MM.1S (cell line): Measurements from ENCODE around the gene HTRA1.

Source experiments
- DNase-seq: peaks from one replicate; pipeline ENCODE4 v3.0.0-alpha.2; 2015
- H2AFZ ChIP-seq: fragments of 300-600 bp; sonication (generic); 2 replicates; pipeline ENCODE4 v1.6.0; 2016; ENCODE audit warnings: antibody characterized with exemption, low read length
- H3F3A ChIP-seq: fragments of 300-600 bp; sonication (generic); 2 replicates; pipeline ENCODE4 v1.6.1; 2016; ENCODE audit warnings: mild to moderate bottlenecking, antibody characterized with exemption, low read length, moderate library complexity, mixed read lengths; ENCODE audit not compliant: insufficient read depth
- H3K27ac ChIP-seq: fragments of 300-600 bp; sonication (generic); 2 replicates; pipeline ENCODE4 v1.5.1; 2016; ENCODE audit warnings: mild to moderate bottlenecking, low read length
- H3K27me3 ChIP-seq: fragments of 300-600 bp; sonication (generic); replicated peaks from 2 replicates; pipeline ENCODE4 v1.6.0; 2016; ENCODE audit warnings: low read length; ENCODE audit not compliant: insufficient read depth
- H3K36me3 ChIP-seq: fragments of 300-600 bp; sonication (generic); replicated peaks from 2 replicates; pipeline ENCODE4 v1.6.1; 2016; ENCODE audit warnings: mild to moderate bottlenecking, low read length, mixed read lengths; ENCODE audit not compliant: insufficient read depth
- H3K4me1 ChIP-seq: fragments of 300-600 bp; sonication (generic); 2 replicates; pipeline ENCODE4 v1.6.1; 2016; ENCODE audit warnings: low read length, mixed read lengths
- H3K4me2 ChIP-seq: fragments of 300-600 bp; sonication (generic); 2 replicates; pipeline ENCODE4 v1.6.0; 2016; ENCODE audit warnings: low read depth, low read length
- H3K4me3 ChIP-seq: fragments of 300-600 bp; sonication (generic); 2 replicates; pipeline ENCODE4 v1.5.1; 2016; ENCODE audit warnings: low read length, mixed read lengths
- H3K79me2 ChIP-seq: fragments of 300-600 bp; sonication (generic); 2 replicates; pipeline ENCODE4 v1.6.1; 2016; ENCODE audit warnings: mixed run types, low read length, mixed read lengths
- H3K9ac ChIP-seq: fragments of 300-600 bp; sonication (generic); 2 replicates; pipeline ENCODE4 v1.6.1; 2016; ENCODE audit warnings: low read length, mixed read lengths
- H3K9me2 ChIP-seq: fragments of 300-600 bp; sonication (generic); replicated peaks from 2 replicates; pipeline ENCODE4 v1.6.1; 2016; ENCODE audit warnings: mild to moderate bottlenecking, low read length, mixed read lengths; ENCODE audit not compliant: insufficient read depth
- H3K9me3 ChIP-seq: fragments of 300-600 bp; sonication (generic); replicated peaks from 2 replicates; pipeline ENCODE4 v1.6.1; 2016; ENCODE audit warnings: mild to moderate bottlenecking, low read length, mixed read lengths; ENCODE audit not compliant: insufficient read depth
- H4K20me1 ChIP-seq: fragments of 300-600 bp; sonication (generic); 2 replicates; pipeline ENCODE4 v1.6.1; 2016; ENCODE audit warnings: mild to moderate bottlenecking, low read length, moderate library complexity, mixed read lengths; ENCODE audit not compliant: insufficient read depth
- CTCF ChIP-seq: fragments of 300-600 bp; sonication (generic); IDR thresholded peaks from 2 replicates; pipeline ENCODE4 v1.5.1; 2016; ENCODE audit warnings: antibody characterized with exemption, low read length, mixed read lengths
- EZH2 ChIP-seq: fragments of 300-600 bp; sonication (generic); optimal IDR thresholded peaks from 2 replicates; pipeline ENCODE3; 2017; ENCODE audit warnings: low read depth, mild to moderate bottlenecking, antibody characterized with exemption, low read length, mixed read lengths
- EZH2phosphoT487 ChIP-seq: fragments of 300-600 bp; sonication (generic); IDR thresholded peaks from 2 replicates; pipeline ENCODE4 v1.6.1; 2018; ENCODE audit warnings: antibody characterized with exemption, low read length

HTRA1 gene

GRCh38 chr10:122481296-122482056 is 20.1 kb downstream of the HTRA1 start:
- Histone ChIP-seq H3K79me2 (no peaks in the 10 kb centered on the region), H3F3A (no peaks in the 10 kb centered on the region)

GRCh38 chr10:122484276-122485060 is 23.1 kb downstream of the HTRA1 start:
- Histone ChIP-seq H3K36me3 (no peaks in the 10 kb centered on the region), H3K27ac (no peak overlapping the region), H3K27me3 (peaks cover 10% of the 10 kb centered on the region), H3K9me2 (no peaks in the 10 kb centered on the region), H3K4me1 (no peaks in the 10 kb centered on the region), H3K4me2 (no peak overlapping the region), H3K9me3 (no peaks in the 10 kb centered on the region), H3K9ac (no peak overlapping the region), H3K79me2 (no peaks in the 10 kb centered on the region), H4K20me1 (no peaks in the 10 kb centered on the region), H3F3A (no peaks in the 10 kb centered on the region), H2AFZ (no peak overlapping the region), H3K4me3 (no peak overlapping the region)
- TF ChIP-seq EZH2 (no peak), EZH2phosphoT487 (no peak), CTCF (no peak)
- no peak for DNase-seq

More at GRCh38 chr10:122481296-122482056, 20.1 kb downstream of the HTRA1 start:
- Histone ChIP-seq H3K27me3 (no peaks in the 10 kb centered on the region), H2AFZ (no peak overlapping the region), H3K9me2 (no peaks in the 10 kb centered on the region), H4K20me1 (no peaks in the 10 kb centered on the region), H3K4me1 (no peaks in the 10 kb centered on the region), H3K4me2 (no peak overlapping the region), H3K36me3 (no peaks in the 10 kb centered on the region), H3K9me3 (no peaks in the 10 kb centered on the region), H3K27ac (no peak overlapping the region), H3K9ac (no peak overlapping the region), H3K4me3 (no peak overlapping the region)
- no peak for DNase-seq
- TF ChIP-seq EZH2, result no peak
- no peak for TF ChIP-seq CTCF

- Histone ChIP-seq H3F3A (no peaks in the 10 kb centered on the region), H3K9me2 (no peaks in the 10 kb centered on the region), H3K27me3 (peaks cover 13% of the 10 kb centered on the region), H3K36me3 (no peaks in the 10 kb centered on the region), H2AFZ (no peak overlapping the region), H3K4me1 (no peaks in the 10 kb centered on the region), H3K4me2 (no peak overlapping the region), H3K4me3 (no peak overlapping the region), H3K27ac (no peak overlapping the region), H4K20me1 (no peaks in the 10 kb centered on the region), H3K9me3 (no peaks in the 10 kb centered on the region), H3K79me2 (no peaks in the 10 kb centered on the region), H3K9ac (no peak overlapping the region)
- TF ChIP-seq CTCF, result no peak
- TF ChIP-seq EZH2phosphoT487, result no peak
- TF ChIP-seq EZH2, result no peak
- no peak for DNase-seq
Observed at GRCh38 chr10:122485670-122486069, 24.3 kb downstream of the HTRA1 start.
